Testis (tissue), 3 donors: ENCODE data around the gene HNRNPC. TPM values are rescaled to one million over a fixed set of nuclear protein-coding genes. Genes with fewer than 3 reads are reported as not detected.

Experiments
- DNase-seq: peaks from one replicate; pipeline ENCODE4 v3.0.0-alpha.2; 2019
- H3K27ac ChIP-seq, 2 donors: fragments of 200-600 bp; sonication (generic); one replicate each; pipeline ENCODE4 v1.5.1; 2019
- H3K27me3 ChIP-seq: fragments of 200-600 bp; sonication (generic); one replicate; pipeline ENCODE4 v1.5.1; 2019
- H3K36me3 ChIP-seq: fragments of 200-600 bp; sonication (generic); one replicate; pipeline ENCODE4 v1.5.1; 2017; ENCODE audit warnings: low read depth; ENCODE audit errors: missing control alignments
- H3K4me1 ChIP-seq: fragments of 200-600 bp; sonication (generic); one replicate; pipeline ENCODE4 v1.5.1; 2019
- H3K4me3 ChIP-seq, 2 donors: fragments of 200-600 bp; sonication (generic); one replicate each; pipeline ENCODE4 v1.5.1; 2017 to 2019
- H3K9me3 ChIP-seq: fragments of 200-600 bp; sonication (generic); one replicate; pipeline ENCODE4 v1.5.1; 2017
- POLR2A ChIP-seq: fragments of 450-650 bp; IDR thresholded peaks from one replicate; pipeline ENCODE4 v1.6.1; 2017; ENCODE audit warnings: antibody characterized with exemption, mild to moderate bottlenecking, moderate library complexity
- WGBS, 2 donors: methylation state at CpG; one replicate each; pipeline ENCODE4 v1.1.5; 2018; 5-methylcytosine and 5-hydroxymethylcytosine counted together
- intact Hi-C: fragments of 100-400 bp; cut with DNase I; formaldehyde crosslinking; loops from one replicate; pipeline ENCODE4 v1.15.1; 2023; ENCODE audit warnings: low total_unique reads
- polyA plus RNA-seq: library from polyadenylated mRNA; stranded (reverse); fragments of 350-450 nt; fragmentation: Illumina TruSeq; extraction: RNeasy Lipid Tissue Mini Kit (QIAGEN cat#74804); gene quantifications from one replicate; pipeline ENCODE4 v1.2.3, GENCODE V29; 2014; ENCODE audit warnings: low read depth, low replicate concordance; ENCODE audit not compliant: insufficient read depth
- total RNA-seq, 2 donors: library from RNA; depleted of rRNA; stranded (reverse); fragments of >200 nt; gene quantifications; one replicate each; pipeline ENCODE4 v1.2.3, GENCODE V29; 2016
- TF ChIP-seq, protein P1 (sequence below), 3 experiments: fragments of 450-650 bp in 2 of 3; fragments of 200-600 bp in 1 of 3; sonication (generic) in 1 of 3; IDR thresholded peaks; one replicate each; pipeline ENCODE4 v1.5.1; 2016 to 2019; ENCODE audit warnings: antibody characterized with exemption in 3 of 3, mild to moderate bottlenecking in 2 of 3, moderate library complexity in 1 of 3

HNRNPC gene
- total and polyA plus RNA-seq, 3 donors from 2014 or later = 317 to 443 (median 399) TPM

DNA sequence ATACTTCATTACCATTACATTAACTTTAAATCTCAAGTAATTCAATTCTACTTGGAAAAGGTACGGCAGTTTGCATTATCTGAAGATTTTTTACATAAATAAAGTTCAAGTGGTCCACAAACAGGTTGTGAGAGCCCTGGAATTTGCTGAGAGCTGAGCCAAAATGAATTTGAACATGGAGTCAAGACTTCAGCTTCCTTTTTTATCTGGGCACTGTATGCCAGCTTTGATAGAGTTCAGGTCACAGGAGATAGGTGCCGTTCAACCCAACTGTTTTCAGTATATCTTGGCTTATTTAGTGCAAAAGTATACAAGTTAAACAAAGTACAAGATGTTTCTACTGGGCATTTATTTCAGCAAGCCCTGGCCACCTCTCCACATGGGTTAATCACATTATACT is 28.8 kb downstream of the HNRNPC start:
- no peak for DNase-seq
- Histone ChIP-seq H3K36me3 (no peaks in the 10 kb centered on the region), H3K4me3 (no peak overlapping the region), H3K4me1 (no peaks in the 10 kb centered on the region), H3K9me3 (no peaks in the 10 kb centered on the region), H3K27me3 (no peaks in the 10 kb centered on the region), H3K27ac (no peak overlapping the region)
- intact Hi-C loops = no loop called here
- TF ChIP-seq, protein P1, sequence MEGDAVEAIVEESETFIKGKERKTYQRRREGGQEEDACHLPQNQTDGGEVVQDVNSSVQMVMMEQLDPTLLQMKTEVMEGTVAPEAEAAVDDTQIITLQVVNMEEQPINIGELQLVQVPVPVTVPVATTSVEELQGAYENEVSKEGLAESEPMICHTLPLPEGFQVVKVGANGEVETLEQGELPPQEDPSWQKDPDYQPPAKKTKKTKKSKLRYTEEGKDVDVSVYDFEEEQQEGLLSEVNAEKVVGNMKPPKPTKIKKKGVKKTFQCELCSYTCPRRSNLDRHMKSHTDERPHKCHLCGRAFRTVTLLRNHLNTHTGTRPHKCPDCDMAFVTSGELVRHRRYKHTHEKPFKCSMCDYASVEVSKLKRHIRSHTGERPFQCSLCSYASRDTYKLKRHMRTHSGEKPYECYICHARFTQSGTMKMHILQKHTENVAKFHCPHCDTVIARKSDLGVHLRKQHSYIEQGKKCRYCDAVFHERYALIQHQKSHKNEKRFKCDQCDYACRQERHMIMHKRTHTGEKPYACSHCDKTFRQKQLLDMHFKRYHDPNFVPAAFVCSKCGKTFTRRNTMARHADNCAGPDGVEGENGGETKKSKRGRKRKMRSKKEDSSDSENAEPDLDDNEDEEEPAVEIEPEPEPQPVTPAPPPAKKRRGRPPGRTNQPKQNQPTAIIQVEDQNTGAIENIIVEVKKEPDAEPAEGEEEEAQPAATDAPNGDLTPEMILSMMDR (IDR thresholded peaks at IDR 0.05) = no peak
- no peak for TF ChIP-seq POLR2A
- 63 to 68% methylated on average over 2 of the region's 2 CpGs for WGBS, 2 donors

DNA sequence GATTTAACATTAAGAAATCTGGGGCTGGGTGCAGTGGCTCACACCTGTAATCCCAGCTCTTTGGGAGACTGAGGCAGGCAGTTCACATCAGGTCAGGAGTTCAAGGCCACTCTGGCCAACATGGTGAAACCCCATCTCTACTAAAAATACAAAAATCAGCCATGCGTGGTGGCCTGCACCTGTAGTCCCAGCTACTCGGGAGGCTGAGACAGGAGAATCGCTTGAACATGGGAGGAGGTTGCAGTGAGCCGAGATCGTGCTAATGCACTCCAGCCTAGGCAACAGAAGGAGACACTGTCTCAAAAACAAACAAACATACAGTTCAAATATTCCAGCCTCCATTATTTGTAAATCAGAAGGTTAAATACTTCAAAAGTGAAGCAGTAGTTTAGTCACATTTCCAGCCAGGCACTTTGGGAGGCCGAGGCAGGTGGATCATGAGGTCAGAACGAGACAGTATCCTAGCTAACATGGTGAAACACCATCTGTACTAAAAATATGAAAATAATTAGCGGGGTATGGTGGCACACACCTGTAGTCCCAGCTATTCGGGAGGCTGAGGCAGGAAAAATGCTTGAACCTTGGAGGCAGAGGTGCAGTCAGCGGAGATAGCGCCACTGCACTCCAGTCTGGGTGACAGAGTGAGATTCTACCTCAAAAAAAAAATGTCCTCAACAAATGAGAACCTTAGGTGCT is 30.3 kb downstream of the HNRNPC start:
- Histone ChIP-seq H3K9me3 (no peaks in the 10 kb centered on the region), H3K27ac (no peak overlapping the region), H3K4me1 (no peaks in the 10 kb centered on the region), H3K27me3 (no peaks in the 10 kb centered on the region), H3K4me3 (no peak overlapping the region), H3K36me3 (no peaks in the 10 kb centered on the region)
- 93 to 94% methylated on average over 11 of the region's 11 CpGs for WGBS, 2 donors
- intact Hi-C loops = no loop called here
- no peak for TF ChIP-seq POLR2A
- TF ChIP-seq, protein P1 (IDR thresholded peaks at IDR 0.05) = no peak
- no peak for DNase-seq

DNA sequence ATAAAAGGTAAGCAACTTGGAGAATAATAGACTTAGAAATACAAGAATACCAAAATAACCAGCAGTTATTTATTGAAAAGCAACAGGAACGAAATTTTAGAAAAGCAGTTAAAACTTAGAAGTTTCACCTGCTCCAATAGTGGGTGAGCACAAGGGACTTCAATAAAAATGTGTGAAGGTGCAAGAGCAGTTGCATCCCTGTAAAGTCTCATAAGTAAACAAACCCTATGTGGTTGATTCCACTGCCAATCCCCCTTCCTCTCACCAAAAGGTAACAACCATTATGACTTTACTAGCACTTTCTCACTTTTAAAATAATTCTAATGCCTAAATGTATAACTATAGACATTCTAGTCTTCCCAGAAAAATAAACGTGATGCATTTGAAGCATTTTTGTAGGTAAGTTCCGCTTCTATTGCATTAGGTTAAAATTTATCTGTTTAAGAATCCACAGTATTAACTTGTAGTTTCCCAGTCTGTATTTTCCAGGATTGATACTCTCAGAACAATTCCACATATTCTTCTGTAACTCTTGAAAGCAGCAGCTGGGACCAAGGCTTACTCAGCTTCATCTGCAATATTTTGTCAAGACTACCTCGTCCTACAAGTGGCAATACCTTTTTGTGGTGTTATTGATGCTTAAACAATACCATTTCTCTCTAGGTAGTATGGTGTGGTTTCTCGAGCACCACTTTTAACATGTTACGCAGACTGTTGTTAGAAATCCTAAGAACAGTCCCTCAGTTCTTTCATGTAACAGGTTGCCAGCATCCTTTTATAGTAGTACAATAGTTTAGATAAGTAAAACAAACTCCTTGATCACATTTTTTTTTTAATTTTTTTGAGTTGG is 32.1 kb downstream of the HNRNPC start:
- Histone ChIP-seq H3K27ac (no peak overlapping the region), H3K27me3 (no peaks in the 10 kb centered on the region), H3K9me3 (no peaks in the 10 kb centered on the region), H3K4me1 (peaks cover 7% of the 10 kb centered on the region), H3K4me3 (no peak overlapping the region), H3K36me3 (no peaks in the 10 kb centered on the region)
- 65 to 71% methylated on average over 6 of the region's 6 CpGs for WGBS, 2 donors
- intact Hi-C loops = no loop called here
- TF ChIP-seq, protein P1 (IDR thresholded peaks at IDR 0.05) = no peak
- TF ChIP-seq POLR2A = no peak
- no peak for DNase-seq

DNA sequence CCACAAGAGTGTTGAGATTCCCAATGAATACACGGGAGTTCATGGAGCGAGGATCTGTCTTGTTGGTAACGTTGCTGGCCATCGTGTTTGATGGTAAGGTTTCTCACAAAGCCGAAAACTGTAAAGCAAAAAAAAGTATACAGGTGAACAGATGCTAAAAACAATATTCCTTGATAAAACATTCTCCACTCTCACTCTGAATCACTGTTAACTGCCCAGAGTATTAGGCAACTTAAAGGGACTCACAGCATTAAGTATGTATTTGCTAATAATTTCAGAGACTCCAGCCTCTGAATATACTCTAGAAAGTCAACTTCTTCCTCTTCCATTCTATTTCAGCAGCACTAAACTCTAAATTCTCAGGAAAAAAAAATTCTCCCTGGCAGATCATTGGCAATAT is 35.1 kb downstream of the HNRNPC start:
- Histone ChIP-seq H3K27ac (no peak overlapping the region), H3K4me1 (peaks cover 7% of the 10 kb centered on the region), H3K36me3 (no peaks in the 10 kb centered on the region), H3K4me3 (no peak overlapping the region), H3K9me3 (no peaks in the 10 kb centered on the region), H3K27me3 (no peaks in the 10 kb centered on the region)
- DNase-seq = no peak
- no peak for TF ChIP-seq POLR2A
- TF ChIP-seq, protein P1 (IDR thresholded peaks at IDR 0.05) = no peak
- WGBS, 2 donors = 80 to 84% methylated on average over 5 of the region's 5 CpGs
- intact Hi-C loops = no loop called here
